ENCODE measurements around the gene AADACL2. TPM values are rescaled to one million over a fixed set of nuclear protein-coding genes. Genes with fewer than 3 reads are reported as not detected.

AADACL2 gene
- total RNA-seq, 1 donor from 2014 or later = 0.49 TPM

- H3K36me3 ChIP-seq = no peaks in the 10 kb centered on the region
- TF ChIP-seq CTCF (IDR thresholded peaks at IDR 0.05) = no peak
- no peak for TF ChIP-seq POLR2AphosphoS5 (IDR thresholded peaks at IDR 0.05; ENCODE audit: insufficient read depth in 1 of 2, low read depth in 1 of 2)
- H3K27ac ChIP-seq = no peak overlapping the region
- no peaks in the 10 kb centered on the region for H3K9me3 ChIP-seq
- H3K4me1 ChIP-seq = no peaks in the 10 kb centered on the region
- no peaks in the 10 kb centered on the region for H3K27me3 ChIP-seq
- H3K4me3 ChIP-seq = no peak overlapping the region
- intact Hi-C loops (cut with DNase I) = no loop called here
- no peak for DNase-seq (ENCODE audit: extremely low spot score in 2 of 2)
These were observed 61.5 kb downstream of the AADACL2 start for GRCh38 chr3:151795276-151795675.

GRCh38 chr3:151796105-151796680, 62.5 kb downstream of the AADACL2 start:
- H3K36me3 ChIP-seq = no peaks in the 10 kb centered on the region
- H3K27me3 ChIP-seq = no peaks in the 10 kb centered on the region
- no peak for DNase-seq (ENCODE audit: extremely low spot score in 2 of 2)
- H3K4me1 ChIP-seq = no peaks in the 10 kb centered on the region
- H3K9me3 ChIP-seq = no peaks in the 10 kb centered on the region
- intact Hi-C loops (cut with DNase I) = no loop called here
- H3K4me3 ChIP-seq = no peak overlapping the region
- no peak for TF ChIP-seq POLR2AphosphoS5 (IDR thresholded peaks at IDR 0.05; ENCODE audit: insufficient read depth in 1 of 2, low read depth in 1 of 2)
- TF ChIP-seq CTCF (IDR thresholded peaks at IDR 0.05) = no peak
- TF ChIP-seq POLR2A (IDR thresholded peaks at IDR 0.05) = no peak
- no peak overlapping the region for H3K27ac ChIP-seq

GRCh38 chr3:151798466-151798865, 64.7 kb downstream of the AADACL2 start:
- Histone ChIP-seq H3K27me3 (no peaks in the 10 kb centered on the region), H3K27ac (no peak overlapping the region), H3K4me1 (no peaks in the 10 kb centered on the region), H3K36me3 (no peaks in the 10 kb centered on the region), H3K9me3 (no peaks in the 10 kb centered on the region), H3K4me3 (no peak overlapping the region)
- TF ChIP-seq POLR2AphosphoS5 (IDR thresholded peaks at IDR 0.05; ENCODE audit: insufficient read depth in 1 of 2, low read depth in 1 of 2) (no peak), POLR2A (IDR thresholded peaks at IDR 0.05) (no peak), CTCF (IDR thresholded peaks at IDR 0.05) (no peak)
- intact Hi-C loops (cut with DNase I) = no loop called here
- no peak for DNase-seq (ENCODE audit: extremely low spot score in 2 of 2)

- Histone ChIP-seq H3K27me3 (no peaks in the 10 kb centered on the region), H3K4me3 (no peak overlapping the region), H3K4me1 (no peaks in the 10 kb centered on the region), H3K27ac (no peak overlapping the region), H3K9me3 (no peaks in the 10 kb centered on the region), H3K36me3 (no peaks in the 10 kb centered on the region)
- no peak for DNase-seq (ENCODE audit: extremely low spot score in 2 of 2)
- intact Hi-C loops (cut with DNase I) = no loop called here
- TF ChIP-seq CTCF (IDR thresholded peaks at IDR 0.05) = no peak
- no peak for TF ChIP-seq POLR2A (IDR thresholded peaks at IDR 0.05)
- no peak for TF ChIP-seq POLR2AphosphoS5 (IDR thresholded peaks at IDR 0.05; ENCODE audit: insufficient read depth in 1 of 2, low read depth in 1 of 2)
These were observed 66.7 kb downstream of the AADACL2 start for GRCh38 chr3:151800431-151800830.

- no peak for DNase-seq (ENCODE audit: extremely low spot score in 2 of 2)
- no peaks in the 10 kb centered on the region for H3K9me3 ChIP-seq
- no peak overlapping the region for H3K4me3 ChIP-seq
- intact Hi-C loops (cut with DNase I) = no loop called here
- no peak overlapping the region for H3K27ac ChIP-seq
- H3K27me3 ChIP-seq = no peaks in the 10 kb centered on the region
- no peaks in the 10 kb centered on the region for H3K4me1 ChIP-seq
- no peaks in the 10 kb centered on the region for H3K36me3 ChIP-seq
- TF ChIP-seq POLR2AphosphoS5 (IDR thresholded peaks at IDR 0.05; ENCODE audit: insufficient read depth in 1 of 2, low read depth in 1 of 2) = no peak
- TF ChIP-seq CTCF (IDR thresholded peaks at IDR 0.05) = no peak
- TF ChIP-seq POLR2A (IDR thresholded peaks at IDR 0.05) = no peak
These were observed 70.5 kb downstream of the AADACL2 start for GRCh38 chr3:151804267-151804666.
